DND-41 (cell line): Measurements from ENCODE around the gene MEG3.

Source experiments
- ATAC-seq: fragments of 200-7000 bp; cut with Tn5 transposase; 3 replicates; pipeline ENCODE4 v1.9.1; 2021; ENCODE audit warnings: low read depth; ENCODE audit not compliant: insufficient read depth
- DNase-seq: peaks from one replicate; pipeline ENCODE4 v3.0.0-alpha.2; 2020
- H2AFZ ChIP-seq: 2 replicates; pipeline ENCODE4 v1.6.0; 2012; ENCODE audit warnings: low read depth, low read length
- H3K27ac ChIP-seq: 2 replicates; pipeline ENCODE4 v1.5.1; 2012; ENCODE audit warnings: low read length, inconsistent platforms
- H3K27me3 ChIP-seq: fragments of 200-600 bp; sonication (generic); 2 replicates; pipeline ENCODE4 v1.6.0; 2012; ENCODE audit warnings: low read length, mild to moderate bottlenecking, inconsistent platforms; ENCODE audit not compliant: insufficient read depth, poor library complexity
- H3K36me3 ChIP-seq: 2 replicates; pipeline ENCODE4 v1.5.1; 2012; ENCODE audit warnings: low read length, inconsistent platforms; ENCODE audit not compliant: insufficient read depth
- H3K4me1 ChIP-seq: 2 replicates; pipeline ENCODE4 v1.5.1; 2012; ENCODE audit warnings: mild to moderate bottlenecking, low read length; ENCODE audit not compliant: insufficient read depth
- H3K4me2 ChIP-seq: 2 replicates; pipeline ENCODE4 v1.6.0; 2012; ENCODE audit warnings: mild to moderate bottlenecking, moderate library complexity, low read length, inconsistent platforms; ENCODE audit not compliant: insufficient read depth
- H3K4me3 ChIP-seq, 2 experiments: fragments of 200-600 bp in 1 of 2; shearing (Covaris generic) in 1 of 2; 2 replicates each; pipeline ENCODE4 v1.5.1; 2012 to 2016; ENCODE audit warnings: inconsistent platforms in 2 of 2, low read length in 2 of 2, mild to moderate bottlenecking in 2 of 2, low read depth in 1 of 2, moderate library complexity in 1 of 2
- H3K79me2 ChIP-seq: 2 replicates; pipeline ENCODE4 v1.6.0; 2012; ENCODE audit warnings: low read length, inconsistent platforms; ENCODE audit not compliant: insufficient read depth
- H3K9ac ChIP-seq: 2 replicates; pipeline ENCODE4 v1.6.0; 2012; ENCODE audit warnings: low read depth, mild to moderate bottlenecking, inconsistent platforms, low read length, moderate library complexity
- H3K9me3 ChIP-seq: 2 replicates; pipeline ENCODE4 v1.5.1; 2012; ENCODE audit warnings: low read length, moderate library complexity, mild to moderate bottlenecking, inconsistent platforms; ENCODE audit not compliant: insufficient read depth, severe bottlenecking
- H4K20me1 ChIP-seq: 2 replicates; pipeline ENCODE4 v1.6.0; 2012; ENCODE audit warnings: low read length; ENCODE audit not compliant: insufficient read depth
- CTCF ChIP-seq: IDR thresholded peaks from 2 replicates; pipeline ENCODE4 v1.5.1; 2012; ENCODE audit warnings: borderline replicate concordance, low read length, moderate library complexity, mild to moderate bottlenecking; ENCODE audit not compliant: poor library complexity, severe bottlenecking; ENCODE audit errors: extremely low read depth
- EZH2 ChIP-seq: IDR thresholded peaks from 3 replicates; pipeline ENCODE4 v1.6.1; 2012; ENCODE audit warnings: borderline replicate concordance, low read depth, mild to moderate bottlenecking, moderate library complexity, low read length, inconsistent platforms; ENCODE audit not compliant: severe bottlenecking

MEG3 gene

GRCh38 chr14:100825713-100826331 lies at the start of gene MEG3:
MEG3 (plus strand) TSS chr14:100826118.
- no peaks in the 10 kb centered on the region for H3K4me1 ChIP-seq
- no peak within 1 kb of the TSS for H3K9ac ChIP-seq
- DNase-seq, result no peak
- H2AFZ ChIP-seq, result no peak within 1 kb of the TSS
- no peak for ATAC-seq
- H3K9me3 ChIP-seq, result peaks cover 13% of the 10 kb centered on the region
- H3K27me3 ChIP-seq, result no peaks in the 10 kb centered on the region
- no peaks in the 10 kb centered on the region for H3K79me2 ChIP-seq
- H3K4me2 ChIP-seq, result no peak within 1 kb of the TSS
- no peak within 1 kb of the TSS for H3K27ac ChIP-seq
- no peak for TF ChIP-seq EZH2
- no peak for TF ChIP-seq CTCF
- no peaks in the 10 kb centered on the region for H3K36me3 ChIP-seq
- H4K20me1 ChIP-seq, result no peaks in the 10 kb centered on the region
- no peak within 1 kb of the TSS for H3K4me3 ChIP-seq

GRCh38 chr14:100776681-100777365 lies 49.1 kb upstream of the MEG3 start:
- ATAC-seq, result no peak
- no peak overlapping the region for H2AFZ ChIP-seq
- H3K4me1 ChIP-seq, result no peaks in the 10 kb centered on the region
- no peaks in the 10 kb centered on the region for H3K36me3 ChIP-seq
- no peak overlapping the region for H3K9ac ChIP-seq
- H3K27me3 ChIP-seq, result peaks cover 11% of the 10 kb centered on the region
- H3K4me3 ChIP-seq, result no peak overlapping the region
- TF ChIP-seq EZH2, result no peak
- no peak for TF ChIP-seq CTCF
- DNase-seq, result no peak
- no peak overlapping the region for H3K27ac ChIP-seq
- H4K20me1 ChIP-seq, result no peaks in the 10 kb centered on the region
- no peaks in the 10 kb centered on the region for H3K9me3 ChIP-seq
- no peak overlapping the region for H3K4me2 ChIP-seq
- no peaks in the 10 kb centered on the region for H3K79me2 ChIP-seq

- ATAC-seq (no peak), DNase-seq (no peak)
- H3K9me3 ChIP-seq, result no peaks in the 10 kb centered on the region
- no peak for TF ChIP-seq CTCF
- TF ChIP-seq EZH2, result no peak
- H4K20me1 ChIP-seq, result no peaks in the 10 kb centered on the region
- no peaks in the 10 kb centered on the region for H3K36me3 ChIP-seq
- H3K4me3 ChIP-seq, result no peak overlapping the region
- no peaks in the 10 kb centered on the region for H3K4me1 ChIP-seq
- no peak overlapping the region for H3K27ac ChIP-seq
- no peak overlapping the region for H3K4me2 ChIP-seq
- no peaks in the 10 kb centered on the region for H3K79me2 ChIP-seq
- peaks cover 13% of the 10 kb centered on the region for H3K27me3 ChIP-seq
- H2AFZ ChIP-seq, result no peak overlapping the region
- H3K9ac ChIP-seq, result no peak overlapping the region
Observed at GRCh38 chr14:100777366-100777817, 48.5 kb upstream of the MEG3 start.
